ENCODE results near the gene VSTM2L.

Gene VSTM2L

DNA sequence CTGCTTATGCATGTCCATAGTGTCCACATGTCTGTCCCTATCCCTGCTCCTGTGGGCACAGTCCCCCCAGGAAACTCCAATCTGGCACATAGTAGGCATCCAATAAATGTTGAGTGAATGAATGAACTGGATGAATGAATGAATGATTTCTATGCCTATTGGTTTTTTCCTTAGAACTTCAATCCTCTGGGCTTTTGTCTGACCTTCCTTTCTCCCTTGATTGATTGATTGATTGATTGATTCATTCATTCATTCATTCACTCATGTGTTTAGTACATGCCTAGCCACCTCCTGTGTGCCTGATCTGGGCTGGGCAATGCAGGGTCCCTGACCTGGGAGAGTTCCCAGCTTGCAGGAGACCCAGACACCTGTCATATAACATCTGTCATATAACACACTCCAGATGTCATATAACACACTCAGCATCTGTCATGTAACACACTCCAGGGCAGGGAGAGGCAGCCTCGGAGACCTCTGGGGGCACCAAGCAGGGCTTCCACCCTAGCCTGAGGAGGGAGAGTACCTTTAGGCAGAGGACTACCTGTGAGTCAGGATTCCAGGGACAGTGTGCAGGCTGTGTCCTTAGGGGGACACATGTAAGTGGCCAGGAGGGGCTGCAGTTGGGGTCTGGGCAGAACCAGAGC, 17.9 kb downstream of the VSTM2L start:
- no peak for DNase-seq

GRCh38 chr20:37921341-37921929, 18.5 kb downstream of the VSTM2L start:
- no peak for DNase-seq

GRCh38 chr20:37922016-37922415, 19.1 kb downstream of the VSTM2L start:
- no peak for DNase-seq

- DNase-seq = no peak
Observed at GRCh38 chr20:37925265-37926165, 22.6 kb downstream of the VSTM2L start.

DNA sequence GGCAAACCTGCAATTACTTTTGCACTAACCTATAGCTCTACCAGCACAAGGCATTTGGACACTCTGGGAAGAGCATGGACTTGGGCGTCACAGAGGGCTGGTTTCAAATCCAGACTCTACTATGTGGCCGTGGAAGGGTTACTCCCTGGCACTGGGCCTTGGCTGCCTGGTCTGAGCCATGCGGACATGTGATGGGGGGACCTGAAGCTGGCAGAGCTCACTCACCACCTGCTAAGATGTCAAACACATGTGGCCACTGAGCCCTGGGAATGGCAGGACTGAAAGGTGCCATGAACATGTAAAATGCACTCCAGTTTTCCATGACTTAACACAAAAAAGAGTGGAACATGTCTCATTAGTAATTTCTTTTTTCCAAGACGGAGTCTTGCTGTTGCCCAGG, 23.7 kb downstream of the VSTM2L start:
- DNase-seq = no peak

DNA sequence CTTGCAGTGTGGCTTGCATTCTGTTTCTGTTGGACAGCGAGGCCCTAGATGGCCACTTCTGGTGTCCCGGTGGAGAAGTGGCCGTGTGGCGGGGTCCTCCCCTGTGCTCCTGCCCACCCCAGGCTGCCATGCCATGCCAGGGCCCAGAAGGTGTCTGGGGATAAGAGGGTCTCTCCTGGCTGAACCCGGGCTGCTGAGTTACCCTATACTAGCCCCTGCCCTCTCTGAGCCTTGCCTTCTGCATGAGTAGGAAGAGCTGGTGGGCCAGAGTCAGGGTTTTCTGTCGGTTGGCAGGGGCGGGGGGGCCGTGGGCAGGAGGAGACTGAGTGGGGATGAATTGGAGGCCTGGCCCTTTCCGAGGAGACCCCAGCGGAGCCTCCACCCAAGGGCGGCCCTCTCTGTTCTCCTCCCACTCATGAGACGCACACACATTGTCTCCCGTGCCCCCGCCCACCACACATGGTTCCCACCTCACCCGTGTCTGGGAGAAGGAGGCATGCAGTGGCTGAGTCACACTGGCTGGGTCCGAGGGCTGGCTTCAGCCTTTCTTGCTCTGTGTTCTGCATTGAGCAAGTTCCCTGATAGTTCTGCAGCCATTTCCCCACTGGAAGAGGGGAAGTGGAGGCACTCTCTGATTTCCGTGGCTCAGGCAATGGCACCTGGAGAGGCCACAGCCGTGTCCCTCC, 24.6 kb downstream of the VSTM2L start:
- DNase-seq = no peak

DNA sequence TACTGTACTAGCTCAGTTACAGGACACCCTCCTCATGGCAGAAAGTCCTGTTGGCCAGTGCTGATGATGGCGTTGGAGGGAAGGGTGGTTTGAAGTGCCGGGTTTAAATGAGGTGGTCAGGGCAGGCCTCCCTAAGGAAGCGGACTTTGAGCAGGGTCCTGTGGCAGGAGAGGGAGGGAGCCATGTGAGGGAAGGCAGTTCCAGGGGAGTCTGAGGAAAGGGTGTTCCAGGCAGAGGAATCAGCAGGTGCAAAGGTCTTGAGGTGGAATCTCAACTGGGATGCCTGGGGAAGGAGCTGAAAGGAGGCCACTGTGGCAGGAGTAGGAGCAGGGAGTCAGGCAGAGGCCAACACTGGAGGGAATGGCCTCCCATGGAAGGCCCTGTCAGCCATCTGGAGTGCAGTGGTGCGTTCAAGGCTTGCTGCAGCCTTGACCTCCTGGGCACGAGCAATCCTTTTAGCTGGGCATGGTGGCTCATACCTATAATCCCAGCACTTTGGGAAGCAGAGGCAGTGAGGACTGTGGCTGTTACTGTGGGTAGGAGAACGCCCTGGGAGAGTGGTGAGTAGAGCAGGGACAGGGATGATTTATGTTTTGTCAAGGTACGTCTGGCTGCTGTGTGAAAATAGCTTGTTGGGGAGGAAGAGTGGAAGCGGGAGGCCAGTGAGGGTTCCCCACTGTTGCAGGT, 26.2 kb downstream of the VSTM2L start:
- DNase-seq = no peak

DNA sequence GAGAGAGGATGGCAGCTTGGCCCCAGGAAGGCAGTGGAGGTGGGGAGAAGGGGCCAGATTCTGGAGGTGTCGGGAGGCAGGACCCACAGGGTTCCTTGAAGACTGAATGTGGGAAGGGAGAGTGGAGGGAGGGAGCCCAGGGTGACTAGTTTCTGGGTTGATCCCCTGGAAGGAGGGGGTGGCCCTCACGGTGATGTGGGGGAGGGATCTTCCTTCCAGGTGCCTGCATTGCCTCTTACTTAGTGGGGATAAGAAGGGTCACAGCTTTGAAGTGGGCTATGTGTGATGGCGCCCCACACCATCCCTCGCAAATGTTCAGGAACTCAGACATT, 26.7 kb downstream of the VSTM2L start:
- no peak for DNase-seq

- no peak for DNase-seq
Observed at GRCh38 chr20:37931153-37931922, 28.4 kb downstream of the VSTM2L start.

- DNase-seq = no peak
Observed at GRCh38 chr20:37932074-37932473, 29.1 kb downstream of the VSTM2L start.

- no peak for DNase-seq
Observed at GRCh38 chr20:37932919-37933318, 30.0 kb downstream of the VSTM2L start.

DNA sequence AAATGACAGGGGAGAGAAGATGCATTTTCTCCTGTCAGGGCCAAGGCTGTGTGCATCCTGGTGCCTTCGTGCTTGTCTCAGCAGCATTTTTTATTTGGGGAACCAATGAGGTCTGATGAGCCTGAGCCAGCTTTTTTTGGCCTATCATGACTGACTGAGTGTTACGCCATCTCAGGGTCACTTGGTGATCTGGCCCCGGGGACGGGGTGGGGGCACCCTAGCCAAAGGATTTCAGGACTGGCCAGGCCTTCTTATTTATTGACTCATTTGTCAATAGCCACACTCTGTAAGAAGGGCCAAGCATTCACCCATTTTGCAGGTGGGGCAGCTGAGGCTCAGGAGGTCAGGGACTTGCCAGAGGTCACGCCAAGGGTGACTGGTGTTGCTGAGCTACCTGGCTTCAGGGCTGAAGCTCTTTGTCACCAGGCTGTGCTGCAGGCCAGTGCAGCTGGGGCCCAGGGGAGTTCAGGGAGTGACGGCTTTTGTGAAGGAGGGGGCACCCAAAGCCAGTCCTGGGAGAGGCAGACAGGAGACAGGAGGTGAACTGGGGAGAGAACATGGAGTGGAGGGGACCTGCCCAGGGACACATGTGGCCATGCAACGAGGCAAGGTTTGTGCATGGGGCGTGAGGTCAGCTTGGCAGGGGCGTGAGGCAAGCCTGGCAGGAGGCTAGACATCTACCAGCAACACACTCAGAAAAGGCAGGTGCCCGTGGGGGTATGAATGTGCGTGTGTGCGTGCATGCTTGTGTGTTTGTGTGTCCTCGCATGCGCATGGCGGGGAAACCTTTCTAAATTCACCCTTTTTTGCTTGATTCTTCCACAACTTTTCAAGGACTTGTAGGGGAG, 31.1 kb downstream of the VSTM2L start:
- no peak for DNase-seq

- no peak for DNase-seq
Observed at GRCh38 chr20:37934634-37935375, 31.9 kb downstream of the VSTM2L start.

GRCh38 chr20:37935435-37935834, 32.5 kb downstream of the VSTM2L start:
- DNase-seq = no peak

DNA sequence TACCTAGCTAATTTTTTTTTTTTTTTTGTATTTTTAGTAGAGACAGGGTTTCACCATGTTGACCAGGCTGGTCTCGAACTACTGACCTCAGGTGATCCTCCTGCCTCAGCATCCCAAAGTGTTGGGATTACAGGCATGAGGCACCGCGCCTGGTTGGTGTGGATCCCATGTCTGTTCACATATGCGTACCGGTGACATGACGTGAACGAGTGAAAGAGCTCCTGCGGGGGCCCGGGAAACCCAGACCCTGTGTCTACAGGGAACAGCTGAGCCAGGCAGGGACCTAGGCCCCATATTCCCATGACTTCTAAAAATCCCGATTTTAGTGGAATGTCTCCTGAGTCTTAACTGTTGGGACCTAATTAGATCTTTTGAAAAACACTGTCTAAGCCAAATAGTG, 33.1 kb downstream of the VSTM2L start:
- DNase-seq = no peak

- DNase-seq = no peak
Observed at GRCh38 chr20:37936451-37936850, 33.5 kb downstream of the VSTM2L start.

GRCh38 chr20:37937686-37938085, 34.8 kb downstream of the VSTM2L start:
- DNase-seq = no peak

GRCh38 chr20:37938181-37938750, 35.3 kb downstream of the VSTM2L start:
- DNase-seq = no peak

- no peak for DNase-seq
Observed at GRCh38 chr20:37938954-37939353, 36.0 kb downstream of the VSTM2L start.
